DND-41 (cell line): ENCODE results near the gene BRF1.

Experiments used
- ATAC-seq: fragments of 200-7000 bp; cut with Tn5 transposase; 3 replicates; pipeline ENCODE4 v1.9.1; 2021; ENCODE audit warnings: low read depth; ENCODE audit not compliant: insufficient read depth
- DNase-seq: peaks from one replicate; pipeline ENCODE4 v3.0.0-alpha.2; 2020
- H2AFZ ChIP-seq: 2 replicates; pipeline ENCODE4 v1.6.0; 2012; ENCODE audit warnings: low read depth, low read length
- H3K27ac ChIP-seq: 2 replicates; pipeline ENCODE4 v1.5.1; 2012; ENCODE audit warnings: low read length, inconsistent platforms
- H3K27me3 ChIP-seq: fragments of 200-600 bp; sonication (generic); 2 replicates; pipeline ENCODE4 v1.6.0; 2012; ENCODE audit warnings: low read length, mild to moderate bottlenecking, inconsistent platforms; ENCODE audit not compliant: insufficient read depth, poor library complexity
- H3K36me3 ChIP-seq: 2 replicates; pipeline ENCODE4 v1.5.1; 2012; ENCODE audit warnings: low read length, inconsistent platforms; ENCODE audit not compliant: insufficient read depth
- H3K4me1 ChIP-seq: 2 replicates; pipeline ENCODE4 v1.5.1; 2012; ENCODE audit warnings: mild to moderate bottlenecking, low read length; ENCODE audit not compliant: insufficient read depth
- H3K4me2 ChIP-seq: 2 replicates; pipeline ENCODE4 v1.6.0; 2012; ENCODE audit warnings: mild to moderate bottlenecking, moderate library complexity, low read length, inconsistent platforms; ENCODE audit not compliant: insufficient read depth
- H3K4me3 ChIP-seq, 2 experiments: fragments of 200-600 bp in 1 of 2; shearing (Covaris generic) in 1 of 2; 2 replicates each; pipeline ENCODE4 v1.5.1; 2012 to 2016; ENCODE audit warnings: inconsistent platforms in 2 of 2, low read length in 2 of 2, mild to moderate bottlenecking in 2 of 2, low read depth in 1 of 2, moderate library complexity in 1 of 2
- H3K79me2 ChIP-seq: 2 replicates; pipeline ENCODE4 v1.6.0; 2012; ENCODE audit warnings: low read length, inconsistent platforms; ENCODE audit not compliant: insufficient read depth
- H3K9ac ChIP-seq: 2 replicates; pipeline ENCODE4 v1.6.0; 2012; ENCODE audit warnings: low read depth, mild to moderate bottlenecking, inconsistent platforms, low read length, moderate library complexity
- H3K9me3 ChIP-seq: 2 replicates; pipeline ENCODE4 v1.5.1; 2012; ENCODE audit warnings: low read length, moderate library complexity, mild to moderate bottlenecking, inconsistent platforms; ENCODE audit not compliant: insufficient read depth, severe bottlenecking
- H4K20me1 ChIP-seq: 2 replicates; pipeline ENCODE4 v1.6.0; 2012; ENCODE audit warnings: low read length; ENCODE audit not compliant: insufficient read depth
- EZH2 ChIP-seq: IDR thresholded peaks from 3 replicates; pipeline ENCODE4 v1.6.1; 2012; ENCODE audit warnings: borderline replicate concordance, low read depth, mild to moderate bottlenecking, moderate library complexity, low read length, inconsistent platforms; ENCODE audit not compliant: severe bottlenecking
- TF ChIP-seq, protein P1 (sequence below): IDR thresholded peaks from 2 replicates; pipeline ENCODE4 v1.5.1; 2012; ENCODE audit warnings: borderline replicate concordance, low read length, moderate library complexity, mild to moderate bottlenecking; ENCODE audit not compliant: poor library complexity, severe bottlenecking; ENCODE audit errors: extremely low read depth

BRF1 gene

DNA sequence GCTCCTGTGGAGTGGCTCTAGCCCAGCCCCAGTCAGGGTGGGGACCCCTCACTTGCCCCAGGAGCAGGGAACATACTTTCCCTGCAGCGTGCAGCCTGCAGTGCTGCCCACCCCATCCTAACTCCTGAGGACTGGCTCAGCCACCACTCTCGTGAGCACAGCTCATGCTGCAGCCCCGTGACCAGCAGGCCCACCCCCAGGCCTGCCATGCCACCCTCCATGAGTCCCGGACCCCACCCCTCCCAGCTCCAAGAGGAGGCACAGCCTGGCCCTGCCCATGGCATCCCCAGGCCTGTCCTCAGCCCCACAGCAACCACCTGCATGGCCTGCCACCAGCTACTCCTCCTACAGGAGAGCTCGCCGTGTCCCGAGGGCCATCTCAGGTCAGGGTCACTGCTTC, 128.3 kb downstream of the BRF1 start:
- TF ChIP-seq EZH2, result no peak
- TF ChIP-seq, protein P1, sequence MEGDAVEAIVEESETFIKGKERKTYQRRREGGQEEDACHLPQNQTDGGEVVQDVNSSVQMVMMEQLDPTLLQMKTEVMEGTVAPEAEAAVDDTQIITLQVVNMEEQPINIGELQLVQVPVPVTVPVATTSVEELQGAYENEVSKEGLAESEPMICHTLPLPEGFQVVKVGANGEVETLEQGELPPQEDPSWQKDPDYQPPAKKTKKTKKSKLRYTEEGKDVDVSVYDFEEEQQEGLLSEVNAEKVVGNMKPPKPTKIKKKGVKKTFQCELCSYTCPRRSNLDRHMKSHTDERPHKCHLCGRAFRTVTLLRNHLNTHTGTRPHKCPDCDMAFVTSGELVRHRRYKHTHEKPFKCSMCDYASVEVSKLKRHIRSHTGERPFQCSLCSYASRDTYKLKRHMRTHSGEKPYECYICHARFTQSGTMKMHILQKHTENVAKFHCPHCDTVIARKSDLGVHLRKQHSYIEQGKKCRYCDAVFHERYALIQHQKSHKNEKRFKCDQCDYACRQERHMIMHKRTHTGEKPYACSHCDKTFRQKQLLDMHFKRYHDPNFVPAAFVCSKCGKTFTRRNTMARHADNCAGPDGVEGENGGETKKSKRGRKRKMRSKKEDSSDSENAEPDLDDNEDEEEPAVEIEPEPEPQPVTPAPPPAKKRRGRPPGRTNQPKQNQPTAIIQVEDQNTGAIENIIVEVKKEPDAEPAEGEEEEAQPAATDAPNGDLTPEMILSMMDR, result no peak
- no peak overlapping the region for H2AFZ ChIP-seq
- DNase-seq (no peak), ATAC-seq (no peak)
- H3K4me3 ChIP-seq, result no peak overlapping the region
- H3K9ac ChIP-seq, result no peak overlapping the region
- H3K36me3 ChIP-seq, result no peaks in the 10 kb centered on the region
- peaks cover 13% of the 10 kb centered on the region for H4K20me1 ChIP-seq
- H3K4me2 ChIP-seq, result no peak overlapping the region
- no peaks in the 10 kb centered on the region for H3K9me3 ChIP-seq
- H3K27me3 ChIP-seq, result no peaks in the 10 kb centered on the region
- no peak overlapping the region for H3K27ac ChIP-seq
- H3K4me1 ChIP-seq, result peaks cover 19% of the 10 kb centered on the region
- H3K79me2 ChIP-seq, result no peaks in the 10 kb centered on the region

DNA sequence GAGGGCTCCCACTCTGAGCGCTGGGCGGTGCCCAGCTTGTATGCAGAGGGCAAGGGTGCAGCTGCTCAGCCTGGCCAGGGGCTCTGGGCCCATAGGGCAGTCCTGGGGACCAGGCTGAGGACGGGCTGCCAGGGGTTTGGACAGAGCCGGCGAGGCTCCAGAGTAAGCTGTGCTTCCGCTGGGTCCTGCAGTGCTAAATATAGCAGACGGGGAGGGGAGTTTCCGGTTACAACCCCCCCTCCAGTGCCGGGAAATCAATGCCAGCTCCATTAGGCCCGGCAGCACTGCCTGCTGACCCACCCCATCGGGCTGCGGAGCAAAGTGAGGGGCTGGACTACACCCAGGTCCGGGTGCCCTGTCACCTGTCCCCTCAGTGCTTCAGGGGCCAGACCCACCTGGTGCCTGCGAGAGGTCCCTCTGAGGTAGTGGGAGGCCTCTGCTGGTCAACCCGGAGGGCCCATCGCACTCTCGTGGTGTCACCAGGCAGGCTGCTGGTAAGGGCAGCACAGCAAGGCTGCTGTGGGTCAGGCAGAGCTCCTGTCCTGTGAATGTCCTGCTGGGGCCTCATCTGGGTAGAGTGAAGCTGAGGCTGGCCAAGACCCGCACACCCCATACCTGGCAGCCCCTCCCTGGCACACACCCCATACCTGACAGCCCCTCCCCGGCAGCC, 129.7 kb downstream of the BRF1 start:
- Histone ChIP-seq H3K9me3 (no peaks in the 10 kb centered on the region), H3K79me2 (no peaks in the 10 kb centered on the region), H3K9ac (no peak overlapping the region), H2AFZ (no peak overlapping the region), H3K27me3 (no peaks in the 10 kb centered on the region), H3K36me3 (no peaks in the 10 kb centered on the region), H4K20me1 (peaks cover 10% of the 10 kb centered on the region), H3K4me2 (no peak overlapping the region), H3K4me1 (peaks cover 18% of the 10 kb centered on the region), H3K27ac (no peak overlapping the region), H3K4me3 (no peak overlapping the region)
- TF ChIP-seq, protein P1, result no peak
- TF ChIP-seq EZH2, result no peak
- DNase-seq, result no peak
- ATAC-seq, result no peak

DNA sequence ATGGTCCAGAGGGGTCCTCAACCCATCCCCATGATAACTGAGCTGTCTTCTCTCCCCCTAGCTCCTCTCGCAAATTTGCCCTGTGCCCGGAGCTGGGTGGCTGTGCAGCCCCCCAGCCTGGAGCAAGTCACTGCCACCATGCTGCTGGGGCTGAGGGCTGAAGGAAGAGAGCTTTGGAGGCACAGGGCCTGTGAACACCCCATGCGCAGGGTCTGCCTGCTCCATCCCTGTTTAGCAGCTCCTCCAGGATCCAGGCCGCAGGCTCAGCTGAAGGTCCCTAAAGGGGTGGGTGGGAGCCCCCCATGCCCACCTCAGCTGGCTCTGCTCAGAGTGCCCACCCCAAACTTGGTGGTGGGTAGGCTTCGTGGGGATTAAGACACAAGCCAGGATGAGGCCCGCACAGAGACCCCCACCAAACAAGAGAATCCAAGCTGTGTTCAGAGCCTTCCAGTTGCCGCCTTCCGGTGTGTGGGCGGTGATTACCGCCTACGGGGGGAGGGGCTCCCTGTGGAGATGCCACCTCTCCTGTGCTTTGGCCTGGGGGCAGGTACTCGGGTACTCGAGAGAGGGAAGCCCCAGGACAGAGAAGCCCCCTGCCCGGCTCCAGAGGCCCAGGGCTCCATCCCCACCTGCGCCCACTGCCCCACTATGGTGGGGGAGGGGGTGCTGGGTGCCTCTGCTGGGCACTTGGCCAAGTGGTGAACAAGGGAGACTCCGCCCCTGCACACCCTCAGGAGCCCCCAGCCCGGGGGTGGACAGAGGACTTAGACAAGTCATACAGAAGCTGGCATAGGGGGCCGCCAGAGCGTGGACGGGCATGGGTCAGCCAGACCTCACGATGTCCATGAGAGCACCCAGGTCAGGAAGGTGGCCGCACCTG, 130.8 kb downstream of the BRF1 start:
- Histone ChIP-seq H3K27me3 (no peaks in the 10 kb centered on the region), H3K36me3 (no peaks in the 10 kb centered on the region), H3K9ac (no peak overlapping the region), H3K4me3 (no peak overlapping the region), H3K27ac (no peak overlapping the region), H3K4me1 (peaks cover 11% of the 10 kb centered on the region), H3K4me2 (no peak overlapping the region), H2AFZ (no peak overlapping the region), H4K20me1 (peaks cover 5% of the 10 kb centered on the region), H3K9me3 (no peaks in the 10 kb centered on the region), H3K79me2 (no peaks in the 10 kb centered on the region)
- ATAC-seq (no peak), DNase-seq (no peak)
- TF ChIP-seq, protein P1, result no peak
- no peak for TF ChIP-seq EZH2
